Nucleus accumbens (tissue), 56 donors: ENCODE data around the gene SNED1.

Experiments used
- DNase-seq, 56 donors: peaks; one replicate each; lab custom pipeline; 2025; lab: John Stamatoyannopoulos, UW

Gene SNED1

DNA sequence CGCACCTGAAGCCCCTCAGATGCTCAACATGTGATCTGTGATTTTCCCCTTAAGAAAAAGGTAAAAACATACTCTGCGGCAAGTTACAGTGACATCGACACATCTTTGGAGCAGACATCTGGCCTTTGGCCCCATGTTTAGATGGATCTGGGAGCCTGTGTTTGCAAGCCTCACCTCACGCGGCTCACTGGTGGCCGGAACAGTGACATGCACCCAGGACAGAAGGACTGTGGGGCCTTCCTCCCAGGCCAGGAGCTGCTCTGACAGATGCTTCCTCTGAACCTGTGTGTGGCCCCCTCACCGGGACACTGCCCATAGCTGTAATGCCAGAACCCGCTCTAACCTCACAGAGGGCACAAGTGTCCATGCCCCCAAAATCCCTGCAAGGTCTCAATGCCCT, 137.8 kb downstream of the SNED1 start:
- no peak for DNase-seq

DNA sequence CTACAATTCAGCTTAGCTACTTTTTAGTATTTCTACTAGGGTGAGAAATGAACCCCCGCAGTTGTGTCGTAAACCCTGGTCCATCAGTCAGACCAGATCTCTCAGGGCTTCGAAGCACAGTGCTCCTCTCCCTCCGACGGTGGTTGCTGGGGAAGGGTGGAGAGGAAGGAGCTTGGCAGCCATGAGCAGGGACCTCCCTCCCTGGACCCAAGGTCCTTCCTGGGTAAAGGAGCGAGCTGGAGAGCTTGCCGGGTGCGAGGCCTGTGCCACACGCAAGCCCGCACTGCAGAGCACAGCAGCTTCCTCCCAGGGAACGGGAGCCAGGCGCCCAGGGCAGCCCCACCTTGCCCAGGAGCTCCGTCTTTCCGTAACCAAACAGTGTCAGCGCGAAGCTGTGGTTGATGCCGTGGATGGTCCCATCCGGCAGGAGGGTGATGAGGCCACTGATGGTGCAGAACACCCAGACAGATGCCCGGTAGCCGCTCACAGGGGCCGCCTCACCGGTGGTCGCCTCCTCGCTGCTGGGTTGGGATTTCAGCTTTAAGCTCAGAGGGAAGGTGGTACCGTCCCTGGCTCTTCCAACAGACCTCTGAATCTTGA, 138.3 kb downstream of the SNED1 start:
- no peak for DNase-seq

DNA sequence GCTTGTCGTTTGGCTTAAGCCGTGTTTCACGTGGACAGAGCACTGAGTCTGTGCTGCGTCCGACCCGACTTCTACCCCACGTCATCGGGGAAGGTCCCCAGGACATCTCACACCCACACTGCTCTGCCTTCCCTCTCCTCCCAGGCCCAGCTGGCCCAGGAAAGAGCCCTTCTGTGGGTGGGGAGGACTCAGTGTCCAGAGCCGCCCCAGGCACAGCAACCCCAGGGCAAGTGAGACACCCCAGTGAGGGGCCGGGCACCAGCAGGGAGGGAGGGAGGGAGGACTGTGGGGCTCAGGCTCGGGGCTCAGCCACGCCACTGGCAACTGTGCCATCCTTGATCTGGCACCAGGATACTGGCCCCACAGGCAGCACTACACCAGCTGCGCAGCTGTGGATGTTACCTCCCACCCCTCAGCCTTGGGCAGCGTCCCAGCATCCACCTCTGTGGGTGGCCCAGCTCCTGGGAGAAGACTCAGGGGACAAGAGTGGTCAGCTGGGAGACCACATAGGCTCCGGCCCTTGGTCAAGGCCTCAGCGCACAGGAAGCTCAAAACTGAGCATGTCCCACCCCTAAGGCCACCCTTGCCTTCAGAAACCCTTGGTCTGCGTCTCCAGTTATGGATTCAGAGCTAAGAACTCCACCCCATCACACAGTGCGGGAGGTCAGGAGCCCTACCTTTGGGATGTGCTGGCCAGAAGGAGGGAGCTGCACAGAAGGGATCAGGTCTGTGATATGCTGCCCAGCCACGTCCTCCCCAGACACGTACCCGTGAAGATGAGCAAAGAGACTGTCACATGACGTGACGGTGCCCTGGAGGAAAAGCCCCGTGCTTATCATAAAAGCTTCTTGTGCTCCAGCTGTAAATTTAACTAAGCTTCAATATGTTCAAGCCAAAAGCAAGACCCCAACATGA, 139.1 kb downstream of the SNED1 start:
- DNase-seq, result no peak

DNA sequence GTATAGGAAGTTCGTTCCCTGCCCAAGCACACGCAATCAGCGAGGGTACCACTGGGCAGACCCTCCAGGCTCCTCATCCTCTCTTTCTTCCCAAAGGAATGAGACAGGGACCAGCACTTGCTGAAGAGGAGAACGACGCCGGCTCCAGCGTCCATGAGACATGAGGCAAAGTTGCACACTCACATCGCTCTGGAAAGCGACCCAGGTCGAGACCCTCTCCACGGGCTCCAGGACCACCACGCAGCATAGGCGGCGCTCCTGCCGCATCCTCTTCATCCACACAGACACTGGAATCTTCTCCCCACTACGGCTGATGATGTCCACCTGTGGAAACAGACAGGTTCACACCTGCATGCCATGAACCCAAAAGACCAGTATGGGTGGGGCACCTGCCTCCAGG, 140.1 kb downstream of the SNED1 start:
- DNase-seq, result no peak

DNA sequence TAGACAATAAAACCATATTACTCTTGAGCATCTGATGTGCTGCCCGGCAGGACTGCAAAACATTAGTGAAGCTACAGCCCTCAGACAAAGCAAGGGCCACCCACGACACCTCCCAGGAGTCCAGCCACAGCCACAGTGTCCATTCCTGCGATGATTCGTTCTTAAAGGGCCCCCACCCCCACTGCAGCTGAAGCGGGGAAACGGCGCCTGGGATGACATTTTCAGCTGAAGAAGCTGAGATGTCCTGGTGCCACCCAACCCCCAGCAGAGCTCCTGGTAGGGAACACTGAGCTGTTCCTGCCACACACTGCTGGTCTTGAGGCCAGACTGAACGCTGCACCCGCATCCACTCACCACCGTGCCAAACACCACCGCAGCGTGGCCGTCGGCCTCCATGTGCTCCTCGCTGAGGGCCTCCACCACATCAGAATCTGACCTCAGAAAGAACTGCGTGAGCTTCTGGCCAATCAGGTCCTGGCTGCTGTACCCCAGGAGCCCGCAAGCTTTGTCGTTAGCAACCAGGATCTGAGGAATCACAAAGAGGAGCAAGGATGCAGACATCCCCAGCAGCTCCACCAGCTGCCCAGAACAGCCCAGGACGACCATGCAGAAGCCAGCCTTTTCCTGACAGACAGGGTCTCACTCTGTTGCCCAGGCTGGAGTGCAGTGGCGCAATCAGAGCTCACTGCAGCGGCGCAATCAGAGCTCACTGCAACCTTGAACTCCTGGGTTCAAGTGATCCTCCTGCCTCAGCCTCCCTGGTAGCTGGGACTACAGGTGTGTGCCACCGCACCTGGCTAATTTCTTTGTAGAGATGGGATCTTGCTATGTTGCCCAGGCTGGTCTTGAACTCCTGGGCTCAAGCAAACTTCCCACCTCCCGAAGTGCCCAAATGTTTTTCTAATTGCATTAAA, 141.4 kb downstream of the SNED1 start:
- no peak for DNase-seq

DNA sequence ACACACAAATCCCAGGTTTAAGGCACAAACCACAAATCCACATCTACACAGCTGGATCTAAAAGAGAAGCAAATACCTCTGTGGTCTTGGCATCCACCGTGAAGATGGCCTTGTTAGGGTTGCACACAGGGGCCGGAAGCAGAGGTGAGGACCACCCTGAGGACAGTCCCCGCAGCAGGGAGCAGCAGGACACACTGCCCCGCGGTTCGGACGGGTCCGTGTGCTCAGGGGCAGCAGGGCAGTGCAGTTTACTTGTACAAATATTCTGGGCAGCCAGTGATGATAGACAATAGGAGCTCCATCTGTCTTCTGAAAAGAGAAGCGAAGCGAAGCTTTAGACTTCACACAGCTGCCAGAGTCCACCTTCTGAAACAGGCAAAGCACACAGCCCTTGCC, 142.0 kb downstream of the SNED1 start:
- DNase-seq, result no peak

DNA sequence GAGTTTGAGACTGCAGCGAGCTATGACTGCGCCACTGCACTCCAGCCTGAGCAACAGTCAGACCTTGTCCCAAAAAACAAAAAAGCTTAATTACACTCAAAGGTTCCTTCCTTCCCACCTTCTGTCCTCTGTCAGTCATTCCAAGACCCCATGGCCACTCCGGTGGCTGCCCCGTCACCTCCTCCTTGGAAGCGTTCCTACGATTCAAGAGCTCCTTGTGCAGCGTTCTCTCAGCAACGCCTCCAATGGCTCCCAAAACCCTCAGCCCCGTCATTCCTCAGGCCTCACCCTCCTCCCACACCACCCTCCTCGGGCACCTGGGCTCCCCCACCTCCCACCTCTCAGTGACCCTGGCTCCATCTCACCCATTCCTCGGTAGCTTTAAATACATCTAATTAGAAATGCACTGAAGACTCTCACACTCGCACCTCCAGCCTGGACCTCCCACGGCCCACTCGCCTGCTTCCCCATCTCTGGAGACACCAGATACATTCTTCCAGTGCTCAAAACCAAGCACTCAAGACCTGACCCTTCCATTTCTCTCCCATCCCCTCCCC, 142.9 kb downstream of the SNED1 start:
- DNase-seq, result no peak

DNA sequence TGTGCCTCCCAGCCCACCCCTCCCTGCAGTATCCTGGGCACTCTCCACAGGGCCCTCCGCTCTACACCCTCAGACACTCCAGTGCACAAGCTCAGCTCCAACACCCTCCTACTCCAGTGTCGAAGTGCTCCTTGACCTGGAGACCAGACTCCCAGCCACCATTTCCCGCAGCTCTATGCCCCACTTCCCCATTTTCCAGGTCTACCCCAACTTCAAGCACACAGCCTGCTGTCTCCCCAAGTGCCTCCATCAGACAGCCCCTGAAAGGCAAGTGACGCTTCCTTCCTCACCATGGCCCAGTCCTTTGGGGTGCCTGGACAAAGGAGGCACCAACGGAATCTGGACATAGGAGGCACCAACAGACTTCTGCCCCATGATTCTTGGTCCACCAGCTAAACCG, 143.6 kb downstream of the SNED1 start:
- no peak for DNase-seq

DNA sequence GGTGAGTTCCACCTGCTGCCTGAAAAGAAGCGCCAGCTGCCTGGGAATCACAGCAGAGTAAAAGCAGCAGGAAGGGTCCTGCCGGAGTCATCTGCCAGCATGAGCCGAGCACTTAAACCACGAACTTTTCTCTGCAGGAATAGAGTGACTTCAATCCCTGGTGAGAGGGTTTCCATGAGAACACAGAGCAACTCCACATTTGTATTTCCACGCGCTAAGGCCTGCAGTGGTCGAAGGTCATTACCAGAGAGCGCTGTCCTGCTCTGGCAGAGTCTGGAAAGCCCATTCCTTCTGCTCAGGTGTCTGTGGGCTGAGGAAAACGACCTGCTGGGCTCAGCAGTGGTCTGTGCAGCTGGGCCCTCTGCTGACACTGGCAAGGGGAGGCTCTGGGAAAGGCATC, 144.2 kb downstream of the SNED1 start:
- no peak for DNase-seq
